ENCODE results near the gene FAM107B.

FAM107B gene

GRCh38 chr10:14609178-14609577 is 165.5 kb downstream of the FAM107B start:
- ChIA-PET CTCF (no interaction called here), POLR2A (no interaction called here)
- no peak overlapping the region for H3K4me3 ChIP-seq (ENCODE audit: low read depth, low read length)

DNA sequence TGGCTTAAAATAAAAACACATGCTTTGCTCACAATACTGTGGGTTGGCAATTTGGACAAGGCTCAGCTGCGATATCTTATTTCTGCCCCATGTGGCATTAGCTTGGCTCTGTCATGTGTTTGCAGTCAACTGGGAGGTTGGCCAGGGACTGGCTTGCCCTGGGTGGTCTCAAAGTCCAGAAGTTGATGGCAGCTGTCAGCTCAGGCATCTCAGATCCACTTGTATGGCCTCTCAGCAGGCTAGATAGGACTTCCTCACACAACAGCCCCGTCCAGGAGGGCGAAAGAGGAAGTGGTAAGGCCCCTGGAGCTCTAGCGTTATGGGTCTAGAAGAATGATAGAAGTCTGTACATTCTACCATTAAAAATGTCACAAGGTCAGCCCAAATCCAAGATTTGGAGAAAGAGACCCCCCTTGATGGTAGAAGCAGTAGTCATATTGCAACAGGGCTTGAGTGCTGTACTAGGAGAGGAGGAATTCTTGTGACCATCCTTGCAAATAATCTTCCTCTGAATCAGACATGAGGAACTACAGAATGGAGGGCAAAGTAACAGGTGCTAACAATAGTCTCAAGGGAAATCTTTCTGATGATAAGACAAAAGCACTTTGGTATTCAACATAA is 166.2 kb downstream of the FAM107B start:
- ChIA-PET POLR2A (no interaction called here), CTCF (no interaction called here)
- H3K4me3 ChIP-seq (ENCODE audit: low read depth, low read length), result no peak overlapping the region
- TF ChIP-seq, protein P1, sequence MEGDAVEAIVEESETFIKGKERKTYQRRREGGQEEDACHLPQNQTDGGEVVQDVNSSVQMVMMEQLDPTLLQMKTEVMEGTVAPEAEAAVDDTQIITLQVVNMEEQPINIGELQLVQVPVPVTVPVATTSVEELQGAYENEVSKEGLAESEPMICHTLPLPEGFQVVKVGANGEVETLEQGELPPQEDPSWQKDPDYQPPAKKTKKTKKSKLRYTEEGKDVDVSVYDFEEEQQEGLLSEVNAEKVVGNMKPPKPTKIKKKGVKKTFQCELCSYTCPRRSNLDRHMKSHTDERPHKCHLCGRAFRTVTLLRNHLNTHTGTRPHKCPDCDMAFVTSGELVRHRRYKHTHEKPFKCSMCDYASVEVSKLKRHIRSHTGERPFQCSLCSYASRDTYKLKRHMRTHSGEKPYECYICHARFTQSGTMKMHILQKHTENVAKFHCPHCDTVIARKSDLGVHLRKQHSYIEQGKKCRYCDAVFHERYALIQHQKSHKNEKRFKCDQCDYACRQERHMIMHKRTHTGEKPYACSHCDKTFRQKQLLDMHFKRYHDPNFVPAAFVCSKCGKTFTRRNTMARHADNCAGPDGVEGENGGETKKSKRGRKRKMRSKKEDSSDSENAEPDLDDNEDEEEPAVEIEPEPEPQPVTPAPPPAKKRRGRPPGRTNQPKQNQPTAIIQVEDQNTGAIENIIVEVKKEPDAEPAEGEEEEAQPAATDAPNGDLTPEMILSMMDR (IDR thresholded peaks at IDR 0.05; ENCODE audit: insufficient read depth, low read length, missing control alignments), result no peak
- no peak for DNase-seq (ENCODE audit: low read depth, low spot score)

More at GRCh38 chr10:14609178-14609577, 165.5 kb downstream of the FAM107B start:
- DNase-seq (ENCODE audit: low read depth, low spot score), result no peak
- TF ChIP-seq, protein P1 (IDR thresholded peaks at IDR 0.05; ENCODE audit: insufficient read depth, low read length, missing control alignments), result no peak

- ChIA-PET CTCF (no interaction called here), POLR2A (no interaction called here)
- TF ChIP-seq, protein P1 (IDR thresholded peaks at IDR 0.05; ENCODE audit: insufficient read depth, low read length, missing control alignments), result no peak
- no peak for DNase-seq (ENCODE audit: low read depth, low spot score)
- H3K4me3 ChIP-seq (ENCODE audit: low read depth, low read length), result no peak overlapping the region
Observed at GRCh38 chr10:14606633-14607032, 168.1 kb downstream of the FAM107B start.

DNA sequence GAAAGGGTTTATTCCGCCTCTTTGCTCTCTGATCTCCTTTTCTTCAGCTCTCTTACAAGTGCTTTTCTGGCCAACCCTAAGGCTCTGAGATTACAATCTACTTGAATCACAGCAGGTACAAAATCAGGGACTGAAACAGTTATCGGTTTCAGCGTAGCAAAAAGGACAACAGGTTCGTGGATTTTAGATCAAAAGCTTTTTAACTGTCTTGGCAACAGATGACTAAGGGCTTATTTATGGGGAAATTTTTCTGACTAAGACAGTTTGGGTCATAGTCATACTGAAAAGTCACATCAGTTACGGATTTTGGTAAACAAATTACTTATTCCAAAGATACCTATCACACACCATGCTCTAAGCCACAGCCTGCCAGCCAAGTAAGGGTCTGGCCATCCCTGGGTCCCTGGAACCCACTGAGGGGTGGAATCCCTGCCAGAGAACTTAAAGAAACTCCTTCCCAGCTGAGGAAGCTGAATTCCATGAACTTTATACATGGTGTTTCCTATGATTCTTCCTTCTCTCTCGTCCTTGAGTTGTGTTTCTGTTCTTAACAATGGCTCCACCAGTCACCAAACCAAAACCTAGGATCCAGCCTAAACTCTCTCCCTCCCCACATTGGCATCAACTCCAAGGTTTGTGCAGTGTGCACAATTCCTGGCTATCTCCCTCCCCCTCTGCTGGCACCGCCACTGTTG is 169.3 kb downstream of the FAM107B start:
- POLR2A ChIA-PET, result interaction anchor here (0.6 to 1.4 kb wide), 3 partner anchors 17 to 238 kb away, joined by 3 to 4 read pairs (median 3); partner anchors contain the start of genes CDNF, HSPA14 and MSANTD7
- TF ChIP-seq, protein P1 (IDR thresholded peaks at IDR 0.05; ENCODE audit: insufficient read depth, low read length, missing control alignments), result no peak
- H3K4me3 ChIP-seq (ENCODE audit: low read depth, low read length), result peak overlapping the region; percentile 58
- CTCF ChIA-PET, result no interaction called here
- no peak for DNase-seq (ENCODE audit: low read depth, low spot score)

- CTCF ChIA-PET, result no interaction called here
- DNase-seq (ENCODE audit: low read depth, low spot score), result no peak
- peak overlapping the region; percentile 58 for H3K4me3 ChIP-seq (ENCODE audit: low read depth, low read length)
- TF ChIP-seq, protein P1 (IDR thresholded peaks at IDR 0.05; ENCODE audit: insufficient read depth, low read length, missing control alignments), result no peak
- POLR2A ChIA-PET, result interaction anchor here (1.4 kb wide), 1 partner anchor 16 kb away, joined by 3 read pairs; no protein-coding TSS in a partner anchor
Observed at GRCh38 chr10:14604181-14605142, 170.2 kb downstream of the FAM107B start.
